ENCODE measurements around the gene ASB12. TPM values are rescaled to one million over a fixed set of nuclear protein-coding genes. Genes with fewer than 3 reads are reported as not detected.

The ASB12 gene
- total RNA-seq, 1 experiment from 2014 or later: not detected

DNA sequence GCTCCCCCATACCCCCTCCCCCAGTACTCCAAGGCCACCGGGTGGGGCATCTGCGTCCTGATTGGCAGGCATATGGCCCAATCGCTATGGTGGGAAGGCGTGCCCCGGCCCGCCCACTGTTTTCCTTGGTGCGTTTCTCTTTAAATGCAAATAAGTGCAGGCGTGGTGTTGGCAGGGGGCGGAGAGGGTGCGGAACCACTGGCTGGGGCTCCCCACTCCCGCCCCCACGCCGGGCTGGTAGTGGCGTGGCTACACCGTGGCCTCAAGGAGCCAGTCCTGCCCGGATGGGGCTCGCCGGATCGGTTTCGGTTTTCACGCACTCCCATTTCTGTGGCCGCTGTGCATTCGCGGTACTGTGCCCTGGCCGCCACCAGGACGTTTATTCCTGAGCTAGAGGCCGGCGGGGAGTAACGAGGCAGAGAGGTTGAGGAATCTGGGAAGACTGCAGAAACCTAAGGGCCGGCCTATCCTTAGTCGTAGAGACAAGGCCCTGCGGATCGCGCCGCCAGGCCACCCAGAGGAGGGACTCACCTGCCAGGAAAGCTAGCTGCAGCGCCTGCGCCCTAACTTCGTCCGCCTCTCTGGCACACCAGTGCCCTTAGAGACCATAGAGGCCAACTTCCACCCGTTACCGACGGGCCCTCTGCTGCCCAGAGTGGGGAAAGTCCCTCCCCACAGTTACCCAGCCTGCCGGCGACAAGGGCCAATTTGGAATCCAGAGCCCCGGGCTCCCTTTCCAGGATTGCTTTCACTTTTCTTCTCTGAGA is 24.5 kb downstream of the ASB12 start:
- H3K36me3 ChIP-seq (ENCODE audit: insufficient read depth, low read length, poor library complexity, severe bottlenecking): no peaks in the 10 kb centered on the region
- no peaks in the 10 kb centered on the region for H3K27me3 ChIP-seq (replicated peaks; ENCODE audit: insufficient read depth, low read depth, low read length, poor library complexity)
- no TSS peak for BruUV-seq (replicated peaks)
- POLR2A ChIA-PET (ENCODE audit: low non-redundant PET): no interaction called here
- H3K4me1 ChIP-seq (ENCODE audit: insufficient read depth, low read length, poor library complexity, severe bottlenecking): no peaks in the 10 kb centered on the region
- H3K9me3 ChIP-seq (ENCODE audit: low read depth, low read length, poor library complexity, severe bottlenecking): no peaks in the 10 kb centered on the region
- DNase-seq (ENCODE audit: low spot score): peak; percentile 89
- TF ChIP-seq, protein P1, sequence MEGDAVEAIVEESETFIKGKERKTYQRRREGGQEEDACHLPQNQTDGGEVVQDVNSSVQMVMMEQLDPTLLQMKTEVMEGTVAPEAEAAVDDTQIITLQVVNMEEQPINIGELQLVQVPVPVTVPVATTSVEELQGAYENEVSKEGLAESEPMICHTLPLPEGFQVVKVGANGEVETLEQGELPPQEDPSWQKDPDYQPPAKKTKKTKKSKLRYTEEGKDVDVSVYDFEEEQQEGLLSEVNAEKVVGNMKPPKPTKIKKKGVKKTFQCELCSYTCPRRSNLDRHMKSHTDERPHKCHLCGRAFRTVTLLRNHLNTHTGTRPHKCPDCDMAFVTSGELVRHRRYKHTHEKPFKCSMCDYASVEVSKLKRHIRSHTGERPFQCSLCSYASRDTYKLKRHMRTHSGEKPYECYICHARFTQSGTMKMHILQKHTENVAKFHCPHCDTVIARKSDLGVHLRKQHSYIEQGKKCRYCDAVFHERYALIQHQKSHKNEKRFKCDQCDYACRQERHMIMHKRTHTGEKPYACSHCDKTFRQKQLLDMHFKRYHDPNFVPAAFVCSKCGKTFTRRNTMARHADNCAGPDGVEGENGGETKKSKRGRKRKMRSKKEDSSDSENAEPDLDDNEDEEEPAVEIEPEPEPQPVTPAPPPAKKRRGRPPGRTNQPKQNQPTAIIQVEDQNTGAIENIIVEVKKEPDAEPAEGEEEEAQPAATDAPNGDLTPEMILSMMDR (conservative IDR thresholded peaks at IDR 0.05; ENCODE audit: low read depth, low read length): no peak
- TF ChIP-seq EZH2 (IDR thresholded peaks at IDR 0.05; ENCODE audit: borderline replicate concordance, low read depth, low read length, poor library complexity, severe bottlenecking): no peak
- intact Hi-C loops (cut with micrococcal nuclease; ENCODE audit: unreplicated experiment): no loop called here
- peak overlapping the region; percentile 70 for H3K27ac ChIP-seq (ENCODE audit: low read depth, low read length, poor library complexity, severe bottlenecking)
- CTCF ChIA-PET: no interaction called here
- H3K4me3 ChIP-seq (ENCODE audit: low read depth, low read length, poor library complexity, severe bottlenecking): peak overlapping the region; percentile 56

DNA sequence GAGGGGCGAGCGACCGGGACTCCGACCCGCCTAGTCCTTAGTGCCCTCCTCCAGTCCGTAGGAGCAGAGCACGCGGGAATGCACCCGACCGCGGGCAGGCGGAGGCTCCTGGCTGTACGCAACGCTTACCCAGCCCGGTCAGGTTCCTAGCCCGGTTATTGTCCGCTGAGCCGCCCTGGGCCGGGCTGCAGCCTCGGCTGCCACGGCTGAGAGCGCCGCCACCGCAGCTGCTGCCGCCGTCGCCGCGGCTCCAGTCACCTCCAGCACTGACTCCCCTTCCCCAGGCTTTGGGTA is 25.0 kb downstream of the ASB12 start, which contains the start of gene AMER1:
Gene AMER1, minus strand, starts transcription at position 268 of the 294 bp plus-strand sequence. CDS start 12,422 bp downstream, outside the sequence.
- ChIA-PET POLR2A (ENCODE audit: low non-redundant PET) (no interaction called here), CTCF (no interaction called here)
- no TSS peak for BruUV-seq (replicated peaks)
- H3K9me3 ChIP-seq (ENCODE audit: low read depth, low read length, poor library complexity, severe bottlenecking): no peaks in the 10 kb centered on the region
- H3K4me1 ChIP-seq (ENCODE audit: insufficient read depth, low read length, poor library complexity, severe bottlenecking): no peaks in the 10 kb centered on the region
- intact Hi-C loops (cut with micrococcal nuclease; ENCODE audit: unreplicated experiment): no loop called here
- peak within 1 kb of the TSS; percentile 56 for H3K4me3 ChIP-seq (ENCODE audit: low read depth, low read length, poor library complexity, severe bottlenecking)
- no peaks in the 10 kb centered on the region for H3K36me3 ChIP-seq (ENCODE audit: insufficient read depth, low read length, poor library complexity, severe bottlenecking)
- no peak for DNase-seq (ENCODE audit: low spot score)
- TF ChIP-seq EZH2 (IDR thresholded peaks at IDR 0.05; ENCODE audit: borderline replicate concordance, low read depth, low read length, poor library complexity, severe bottlenecking): no peak
- TF ChIP-seq, protein P1 (conservative IDR thresholded peaks at IDR 0.05; ENCODE audit: low read depth, low read length): no peak
- H3K27ac ChIP-seq (ENCODE audit: low read depth, low read length, poor library complexity, severe bottlenecking): peak within 1 kb of the TSS; percentile 70
- H3K27me3 ChIP-seq (replicated peaks; ENCODE audit: insufficient read depth, low read depth, low read length, poor library complexity): no peaks in the 10 kb centered on the region

DNA sequence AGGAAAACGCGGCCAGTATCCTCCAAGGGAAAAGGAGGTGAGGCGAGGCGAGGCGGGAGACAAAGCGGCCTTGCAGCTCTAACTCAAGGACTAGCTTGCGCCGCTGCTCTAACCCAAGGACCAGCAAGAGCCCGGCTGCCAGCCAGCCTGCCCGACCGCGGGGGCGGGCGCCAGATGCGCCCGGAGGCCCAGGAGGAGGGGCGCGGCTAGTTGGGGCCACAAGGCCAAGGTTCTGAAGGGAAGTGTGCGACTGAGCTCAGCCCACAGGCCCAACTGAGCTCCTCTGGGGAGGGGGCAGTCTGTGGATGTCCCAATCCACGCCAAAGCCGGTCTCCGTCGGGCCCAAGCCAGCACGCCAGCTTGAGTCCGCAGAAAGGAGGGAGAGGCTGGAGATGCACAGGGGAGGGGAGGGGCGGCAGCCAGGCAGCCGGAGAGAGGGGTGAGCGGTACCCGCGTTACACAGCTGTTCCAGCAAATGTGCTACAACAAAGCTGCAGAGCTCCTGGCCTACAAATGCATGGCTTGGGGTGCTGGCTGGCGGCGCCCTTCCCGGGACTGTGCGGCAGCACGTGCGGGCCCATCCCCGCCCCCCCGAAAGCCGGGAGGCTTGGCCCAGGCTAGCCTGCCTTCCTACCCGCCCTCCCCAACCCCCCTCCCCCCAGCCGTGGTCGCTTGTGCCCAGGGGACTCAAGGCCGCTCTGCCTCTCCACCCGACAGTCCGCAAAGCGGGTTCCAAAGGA is 25.5 kb downstream of the ASB12 start:
- H3K27ac ChIP-seq (ENCODE audit: low read depth, low read length, poor library complexity, severe bottlenecking): peak overlapping the region; percentile 70
- CTCF ChIA-PET: no interaction called here

More for the DNA sequence above, 25.5 kb downstream of the ASB12 start:
- POLR2A ChIA-PET (ENCODE audit: low non-redundant PET): no interaction called here
- TF ChIP-seq EZH2 (IDR thresholded peaks at IDR 0.05; ENCODE audit: borderline replicate concordance, low read depth, low read length, poor library complexity, severe bottlenecking): no peak
- TF ChIP-seq, protein P1 (conservative IDR thresholded peaks at IDR 0.05; ENCODE audit: low read depth, low read length): no peak
- H3K27me3 ChIP-seq (replicated peaks; ENCODE audit: insufficient read depth, low read depth, low read length, poor library complexity): no peaks in the 10 kb centered on the region
- H3K9me3 ChIP-seq (ENCODE audit: low read depth, low read length, poor library complexity, severe bottlenecking): no peaks in the 10 kb centered on the region
- H3K4me3 ChIP-seq (ENCODE audit: low read depth, low read length, poor library complexity, severe bottlenecking): peak overlapping the region; percentile 56
- no peaks in the 10 kb centered on the region for H3K36me3 ChIP-seq (ENCODE audit: insufficient read depth, low read length, poor library complexity, severe bottlenecking)
- no TSS peak for BruUV-seq (replicated peaks)
- intact Hi-C loops (cut with micrococcal nuclease; ENCODE audit: unreplicated experiment): no loop called here
- H3K4me1 ChIP-seq (ENCODE audit: insufficient read depth, low read length, poor library complexity, severe bottlenecking): no peaks in the 10 kb centered on the region
- peak; percentile 19 for DNase-seq (ENCODE audit: low spot score)

Measured in A673 (cell line).